Fibroblast of peridontal ligament (primary cell): ENCODE measurements around the gene ACTR3.
A peak's percentile ranks its signal among the peaks of the same experiment; 100 is the strongest.

Experiments
- DNase-seq: peaks from one replicate; pipeline ENCODE4 v3.0.0-alpha.2; 2010; ENCODE audit errors: extremely low read depth

ACTR3 gene

GRCh38 chr2:113965644-113966043 lies 75.8 kb downstream of the ACTR3 start:
- peak; percentile 34 for DNase-seq

GRCh38 chr2:113966171-113966570 lies 76.3 kb downstream of the ACTR3 start:
- no peak for DNase-seq

- DNase-seq = peak; percentile 27
These were observed 76.9 kb downstream of the ACTR3 start for GRCh38 chr2:113966832-113967231.

GRCh38 chr2:113967272-113967671 lies 77.4 kb downstream of the ACTR3 start:
- DNase-seq = no peak

GRCh38 chr2:113972766-113973165 lies 82.9 kb downstream of the ACTR3 start:
- DNase-seq = no peak

- DNase-seq = no peak
These were observed 83.9 kb downstream of the ACTR3 start for GRCh38 chr2:113973810-113974209.

- DNase-seq = no peak
These were observed 84.8 kb downstream of the ACTR3 start for GRCh38 chr2:113974727-113975126.

GRCh38 chr2:113976277-113976928 lies 86.5 kb downstream of the ACTR3 start:
- no peak for DNase-seq

GRCh38 chr2:113977060-113977659 lies 87.3 kb downstream of the ACTR3 start:
- no peak for DNase-seq

- peak; percentile 69 for DNase-seq
These were observed 88.0 kb downstream of the ACTR3 start for GRCh38 chr2:113977660-113978523.

- no peak for DNase-seq
These were observed 88.8 kb downstream of the ACTR3 start for GRCh38 chr2:113978524-113979190.

- DNase-seq = no peak
These were observed 89.6 kb downstream of the ACTR3 start for GRCh38 chr2:113979191-113980128.

GRCh38 chr2:113980946-113981345 lies 91.1 kb downstream of the ACTR3 start:
- DNase-seq = peak; percentile 75

- DNase-seq = peak; percentile 81
These were observed 91.7 kb downstream of the ACTR3 start for GRCh38 chr2:113981404-113982134.

- DNase-seq = no peak
These were observed 95.9 kb downstream of the ACTR3 start for GRCh38 chr2:113985554-113986397.

GRCh38 chr2:113986762-113987290 lies 96.9 kb downstream of the ACTR3 start:
- DNase-seq = no peak

- DNase-seq = no peak
These were observed 102.2 kb downstream of the ACTR3 start for GRCh38 chr2:113992090-113992489.

- DNase-seq = no peak
These were observed 107.0 kb downstream of the ACTR3 start for GRCh38 chr2:113996671-113997594.
